Measurements from ENCODE around the gene CYB5R4. TPM values are rescaled to one million over a fixed set of nuclear protein-coding genes. Genes with fewer than 3 reads are reported as not detected.

The CYB5R4 gene
- total RNA-seq, 2 donors from 2014 or later: 25.4 to 35.4 TPM

DNA sequence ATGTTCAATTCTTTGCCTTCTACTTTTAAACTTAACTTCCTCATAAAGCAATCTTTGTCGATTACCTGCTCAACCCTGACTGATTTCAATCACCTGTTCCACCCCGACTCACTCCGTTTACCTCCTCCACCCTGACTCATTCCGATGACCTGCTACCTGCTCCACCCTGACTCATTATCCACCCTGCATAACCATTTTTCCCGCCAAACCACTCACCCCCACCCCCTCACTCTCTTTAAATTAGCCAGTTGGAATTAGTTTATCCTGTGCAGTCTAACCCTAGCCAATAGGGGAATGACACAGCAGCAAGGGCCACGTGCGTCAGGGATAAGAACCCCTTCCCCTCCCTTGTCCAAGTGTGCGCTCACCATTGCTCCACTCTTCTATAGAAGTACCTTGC is 117.4 kb downstream of the CYB5R4 start:
- H3K36me3 ChIP-seq: no peaks in the 10 kb centered on the region
- H3K9me3 ChIP-seq: no peaks in the 10 kb centered on the region
- H3K4me1 ChIP-seq: no peaks in the 10 kb centered on the region
- H3K27me3 ChIP-seq: no peaks in the 10 kb centered on the region
- TF ChIP-seq, protein P1, sequence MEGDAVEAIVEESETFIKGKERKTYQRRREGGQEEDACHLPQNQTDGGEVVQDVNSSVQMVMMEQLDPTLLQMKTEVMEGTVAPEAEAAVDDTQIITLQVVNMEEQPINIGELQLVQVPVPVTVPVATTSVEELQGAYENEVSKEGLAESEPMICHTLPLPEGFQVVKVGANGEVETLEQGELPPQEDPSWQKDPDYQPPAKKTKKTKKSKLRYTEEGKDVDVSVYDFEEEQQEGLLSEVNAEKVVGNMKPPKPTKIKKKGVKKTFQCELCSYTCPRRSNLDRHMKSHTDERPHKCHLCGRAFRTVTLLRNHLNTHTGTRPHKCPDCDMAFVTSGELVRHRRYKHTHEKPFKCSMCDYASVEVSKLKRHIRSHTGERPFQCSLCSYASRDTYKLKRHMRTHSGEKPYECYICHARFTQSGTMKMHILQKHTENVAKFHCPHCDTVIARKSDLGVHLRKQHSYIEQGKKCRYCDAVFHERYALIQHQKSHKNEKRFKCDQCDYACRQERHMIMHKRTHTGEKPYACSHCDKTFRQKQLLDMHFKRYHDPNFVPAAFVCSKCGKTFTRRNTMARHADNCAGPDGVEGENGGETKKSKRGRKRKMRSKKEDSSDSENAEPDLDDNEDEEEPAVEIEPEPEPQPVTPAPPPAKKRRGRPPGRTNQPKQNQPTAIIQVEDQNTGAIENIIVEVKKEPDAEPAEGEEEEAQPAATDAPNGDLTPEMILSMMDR (IDR thresholded peaks at IDR 0.05): no peak
- no peak overlapping the region for H3K27ac ChIP-seq
- DNase-seq: no peak
- H3K9ac ChIP-seq (ENCODE audit: low read depth in 2 of 2, low read length in 2 of 2): no peak overlapping the region
- intact Hi-C loops (cut with DNase I): no loop called here
- H3K4me3 ChIP-seq: no peak overlapping the region

DNA sequence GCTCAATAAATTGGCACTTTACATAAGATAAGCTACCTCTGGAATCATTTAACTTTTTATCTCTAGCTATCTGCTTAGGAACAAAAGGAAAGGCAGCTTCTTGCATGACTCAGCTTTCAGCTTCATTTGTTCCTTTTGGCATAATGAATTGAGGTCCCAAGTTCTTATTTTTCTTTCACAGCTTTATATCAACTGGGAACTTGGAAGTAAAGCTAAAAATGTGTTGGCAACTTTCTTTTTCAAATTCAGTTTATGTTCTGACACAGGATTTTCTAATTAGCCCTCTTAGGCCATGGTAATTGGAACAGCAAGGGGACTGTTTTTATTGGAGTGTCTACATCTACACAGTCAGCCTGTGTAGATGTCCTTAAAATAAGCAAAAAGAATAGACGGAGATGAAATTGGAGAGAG is 118.8 kb downstream of the CYB5R4 start:
- intact Hi-C loops (cut with DNase I): no loop called here
- Histone ChIP-seq H3K9me3 (no peaks in the 10 kb centered on the region), H3K4me1 (no peaks in the 10 kb centered on the region), H3K9ac (ENCODE audit: low read depth in 2 of 2, low read length in 2 of 2) (no peak overlapping the region), H3K27ac (no peak overlapping the region), H3K27me3 (no peaks in the 10 kb centered on the region), H3K36me3 (no peaks in the 10 kb centered on the region), H3K4me3 (no peak overlapping the region)
- DNase-seq: no peak
- TF ChIP-seq, protein P1 (IDR thresholded peaks at IDR 0.05): no peak

DNA sequence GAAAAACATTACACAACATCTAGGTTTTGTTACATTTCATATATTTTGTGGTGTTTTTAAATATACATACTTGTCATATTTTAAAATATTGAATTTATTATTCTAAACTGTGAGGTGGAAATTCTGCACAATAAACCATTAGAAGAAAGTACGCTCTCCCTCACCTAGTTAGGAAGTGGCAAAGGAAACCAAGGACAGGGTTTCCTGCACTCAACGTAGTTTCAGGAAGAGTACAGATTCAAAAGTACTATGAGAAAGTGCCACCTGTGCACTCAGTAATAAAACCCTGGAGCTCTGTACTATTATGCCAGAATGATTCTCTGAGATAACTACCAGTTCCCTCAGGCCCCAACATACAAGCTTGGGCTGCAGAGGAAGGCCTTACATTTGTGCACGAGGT is 119.5 kb downstream of the CYB5R4 start:
- Histone ChIP-seq H3K36me3 (no peaks in the 10 kb centered on the region), H3K4me3 (no peak overlapping the region), H3K4me1 (no peaks in the 10 kb centered on the region), H3K9me3 (no peaks in the 10 kb centered on the region), H3K9ac (ENCODE audit: low read depth in 2 of 2, low read length in 2 of 2) (no peak overlapping the region), H3K27me3 (no peaks in the 10 kb centered on the region), H3K27ac (no peak overlapping the region)
- intact Hi-C loops (cut with DNase I): no loop called here
- DNase-seq: no peak
- TF ChIP-seq, protein P1 (IDR thresholded peaks at IDR 0.05): no peak

DNA sequence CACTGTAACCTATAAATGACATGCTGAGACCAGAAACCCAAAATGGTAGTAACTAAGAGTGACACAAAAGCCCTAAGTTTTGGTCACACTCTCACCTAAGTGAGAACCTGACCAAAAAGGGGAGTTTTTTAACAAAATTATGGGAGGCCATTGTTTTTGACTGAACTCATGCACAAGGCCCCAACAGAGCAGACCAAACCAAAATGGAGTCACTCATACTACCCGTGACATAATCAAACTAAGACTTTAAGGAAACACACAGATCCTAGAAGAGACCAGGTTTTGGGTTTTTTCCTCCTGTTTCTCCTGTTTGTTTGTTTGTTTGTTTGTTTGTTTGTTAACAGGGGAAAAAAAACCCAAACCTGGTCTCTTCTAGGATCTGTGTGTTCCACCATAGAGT is 124.9 kb downstream of the CYB5R4 start:
- no peak for DNase-seq
- H3K4me1 ChIP-seq: no peaks in the 10 kb centered on the region
- intact Hi-C loops (cut with DNase I): no loop called here
- no peak overlapping the region for H3K4me3 ChIP-seq
- no peak overlapping the region for H3K27ac ChIP-seq
- TF ChIP-seq, protein P1 (IDR thresholded peaks at IDR 0.05): no peak
- no peak overlapping the region for H3K9ac ChIP-seq (ENCODE audit: low read depth in 2 of 2, low read length in 2 of 2)
- H3K27me3 ChIP-seq: no peaks in the 10 kb centered on the region
- no peaks in the 10 kb centered on the region for H3K9me3 ChIP-seq
- H3K36me3 ChIP-seq: no peaks in the 10 kb centered on the region

DNA sequence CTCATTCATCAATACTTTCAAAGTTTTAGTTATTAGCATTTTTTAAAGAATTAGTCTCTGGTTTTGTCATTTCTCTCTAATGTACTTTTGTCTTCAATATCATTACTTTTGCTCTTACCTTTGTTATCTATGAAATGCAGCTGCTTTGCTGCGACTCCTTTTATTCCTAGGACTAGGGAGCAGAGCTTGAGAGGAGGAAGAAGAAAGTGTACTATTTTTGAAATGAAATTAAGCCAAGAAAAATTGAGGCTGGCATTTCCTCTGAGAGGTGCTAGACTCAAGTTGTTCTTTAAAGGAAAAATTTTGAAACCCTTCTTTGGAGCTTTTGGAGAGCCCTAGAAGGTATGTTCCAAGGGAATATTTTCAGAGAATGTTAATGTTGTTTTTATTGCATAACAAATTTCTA is 125.8 kb downstream of the CYB5R4 start:
- TF ChIP-seq, protein P1 (IDR thresholded peaks at IDR 0.05): no peak
- intact Hi-C loops (cut with DNase I): no loop called here
- no peaks in the 10 kb centered on the region for H3K36me3 ChIP-seq
- no peaks in the 10 kb centered on the region for H3K4me1 ChIP-seq
- H3K9ac ChIP-seq (ENCODE audit: low read depth in 2 of 2, low read length in 2 of 2): no peak overlapping the region
- no peak for DNase-seq
- no peak overlapping the region for H3K27ac ChIP-seq
- no peak overlapping the region for H3K4me3 ChIP-seq
- no peaks in the 10 kb centered on the region for H3K27me3 ChIP-seq
- H3K9me3 ChIP-seq: no peaks in the 10 kb centered on the region

DNA sequence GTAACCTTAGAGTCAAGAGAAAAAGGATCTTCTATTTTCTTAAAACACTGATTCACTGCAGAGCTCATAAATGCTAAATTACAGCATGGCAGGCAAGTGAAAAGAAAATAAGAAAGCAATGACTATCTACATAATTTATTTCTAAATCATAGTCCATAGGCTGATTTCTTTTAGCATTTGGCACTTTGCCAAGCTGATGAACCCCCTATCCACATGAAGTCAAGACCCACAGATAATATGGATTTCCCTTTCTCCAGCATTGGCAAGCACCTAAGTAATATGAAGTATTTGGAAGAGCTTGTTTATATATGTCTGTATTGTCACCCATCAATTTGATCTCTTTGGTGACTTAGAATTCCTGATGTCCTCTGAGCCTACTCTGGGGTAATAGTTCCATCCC is 126.2 kb downstream of the CYB5R4 start:
- no peaks in the 10 kb centered on the region for H3K27me3 ChIP-seq
- H3K4me3 ChIP-seq: no peak overlapping the region
- no peaks in the 10 kb centered on the region for H3K36me3 ChIP-seq
- intact Hi-C loops (cut with DNase I): no loop called here
- no peaks in the 10 kb centered on the region for H3K4me1 ChIP-seq
- no peak overlapping the region for H3K9ac ChIP-seq (ENCODE audit: low read depth in 2 of 2, low read length in 2 of 2)
- H3K27ac ChIP-seq: no peak overlapping the region
- no peak for DNase-seq
- TF ChIP-seq, protein P1 (IDR thresholded peaks at IDR 0.05): no peak
- no peaks in the 10 kb centered on the region for H3K9me3 ChIP-seq
